Measurements from ENCODE around the gene PARP14.

The PARP14 gene

DNA sequence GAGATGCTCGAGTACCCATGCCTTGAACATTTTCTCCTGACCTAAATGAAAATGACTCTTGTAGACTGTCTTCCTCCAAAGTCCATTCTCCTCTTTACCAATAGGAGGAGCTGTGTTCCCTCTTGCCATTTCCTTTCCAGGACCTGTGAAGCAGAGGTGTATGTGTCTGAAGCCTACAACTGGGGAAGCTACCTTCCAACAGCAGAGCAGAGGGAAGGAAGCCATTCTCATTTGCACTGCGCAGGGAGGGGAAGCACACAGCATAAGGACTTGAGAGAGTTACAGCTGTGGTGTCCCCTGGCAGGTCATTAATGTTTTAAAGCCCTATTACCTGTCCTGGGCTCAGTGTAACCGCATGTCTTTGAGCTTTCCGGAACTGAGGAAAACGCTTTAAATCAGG, 74.3 kb downstream of the PARP14 start:
- Histone ChIP-seq H3K4me1 (ENCODE audit: low read length) (peaks cover 11% of the 10 kb centered on the region; the same call in 1 of the 2 replicates), H3K36me3 (replicated peaks; ENCODE audit: insufficient read depth, low read length) (no peaks in the 10 kb centered on the region), H2AFZ (ENCODE audit: low read length) (no peak overlapping the region), H3K9me2 (replicated peaks; ENCODE audit: insufficient read depth, low read length) (no peaks in the 10 kb centered on the region), H3K79me2 (ENCODE audit: low read length) (no peaks in the 10 kb centered on the region), H3K4me3 (ENCODE audit: low read length) (no peak overlapping the region), H3K27ac (ENCODE audit: low read length) (no peak overlapping the region), H3K4me2 (ENCODE audit: low read depth, low read length) (no peak overlapping the region), H3K9me3 (replicated peaks; ENCODE audit: insufficient read depth, low read length) (no peaks in the 10 kb centered on the region), H3F3A (ENCODE audit: insufficient read depth, low read length) (no peaks in the 10 kb centered on the region), H3K9ac (ENCODE audit: low read length) (no peak overlapping the region), H3K27me3 (replicated peaks; ENCODE audit: insufficient read depth, low read length) (no peaks in the 10 kb centered on the region), H4K20me1 (ENCODE audit: insufficient read depth, low read length) (no peaks in the 10 kb centered on the region)
- DNase-seq = peak; percentile 59
- no peak for TF ChIP-seq EZH2 (optimal IDR thresholded peaks at IDR 0.05; ENCODE audit: low read depth, low read length)
- TF ChIP-seq EZH2phosphoT487 (IDR thresholded peaks at IDR 0.05; ENCODE audit: low read length) = no peak
- TF ChIP-seq, protein P1, sequence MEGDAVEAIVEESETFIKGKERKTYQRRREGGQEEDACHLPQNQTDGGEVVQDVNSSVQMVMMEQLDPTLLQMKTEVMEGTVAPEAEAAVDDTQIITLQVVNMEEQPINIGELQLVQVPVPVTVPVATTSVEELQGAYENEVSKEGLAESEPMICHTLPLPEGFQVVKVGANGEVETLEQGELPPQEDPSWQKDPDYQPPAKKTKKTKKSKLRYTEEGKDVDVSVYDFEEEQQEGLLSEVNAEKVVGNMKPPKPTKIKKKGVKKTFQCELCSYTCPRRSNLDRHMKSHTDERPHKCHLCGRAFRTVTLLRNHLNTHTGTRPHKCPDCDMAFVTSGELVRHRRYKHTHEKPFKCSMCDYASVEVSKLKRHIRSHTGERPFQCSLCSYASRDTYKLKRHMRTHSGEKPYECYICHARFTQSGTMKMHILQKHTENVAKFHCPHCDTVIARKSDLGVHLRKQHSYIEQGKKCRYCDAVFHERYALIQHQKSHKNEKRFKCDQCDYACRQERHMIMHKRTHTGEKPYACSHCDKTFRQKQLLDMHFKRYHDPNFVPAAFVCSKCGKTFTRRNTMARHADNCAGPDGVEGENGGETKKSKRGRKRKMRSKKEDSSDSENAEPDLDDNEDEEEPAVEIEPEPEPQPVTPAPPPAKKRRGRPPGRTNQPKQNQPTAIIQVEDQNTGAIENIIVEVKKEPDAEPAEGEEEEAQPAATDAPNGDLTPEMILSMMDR (IDR thresholded peaks at IDR 0.05; ENCODE audit: low read length) = peak; percentile 94

DNA sequence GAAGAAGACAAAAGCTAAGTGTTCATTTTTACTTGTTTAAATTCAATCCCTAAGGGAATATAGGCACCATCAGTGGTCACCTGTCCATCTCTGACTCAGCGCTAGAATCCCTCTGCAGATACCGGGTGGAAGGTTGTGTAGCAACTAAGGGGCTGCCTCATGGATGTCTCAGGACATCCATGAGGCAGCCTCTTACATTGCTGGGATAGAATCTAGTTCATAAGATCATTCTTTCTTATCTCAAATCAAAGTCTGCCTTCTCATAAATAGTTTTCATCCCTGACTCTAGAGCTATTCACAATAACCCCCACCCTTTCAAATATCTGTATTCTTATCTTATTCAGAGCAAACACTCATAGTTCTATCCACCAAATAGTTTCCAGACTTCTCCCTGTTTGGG, 74.9 kb downstream of the PARP14 start:
- H3K27ac ChIP-seq (ENCODE audit: low read length) = no peak overlapping the region
- no peak overlapping the region for H3K9ac ChIP-seq (ENCODE audit: low read length)
- no peaks in the 10 kb centered on the region for H3K27me3 ChIP-seq (replicated peaks; ENCODE audit: insufficient read depth, low read length)
- H3K4me3 ChIP-seq (ENCODE audit: low read length) = no peak overlapping the region
- DNase-seq = no peak
- peaks cover 15% of the 10 kb centered on the region; the same call in 1 of the 2 replicates for H3K4me1 ChIP-seq (ENCODE audit: low read length)
- no peaks in the 10 kb centered on the region for H3K36me3 ChIP-seq (replicated peaks; ENCODE audit: insufficient read depth, low read length)
- H4K20me1 ChIP-seq (ENCODE audit: insufficient read depth, low read length) = no peaks in the 10 kb centered on the region
- no peak overlapping the region for H3K4me2 ChIP-seq (ENCODE audit: low read depth, low read length)
- H3K9me2 ChIP-seq (replicated peaks; ENCODE audit: insufficient read depth, low read length) = no peaks in the 10 kb centered on the region
- TF ChIP-seq EZH2phosphoT487 (IDR thresholded peaks at IDR 0.05; ENCODE audit: low read length) (no peak), EZH2 (optimal IDR thresholded peaks at IDR 0.05; ENCODE audit: low read depth, low read length) (no peak)
- TF ChIP-seq, protein P1 (IDR thresholded peaks at IDR 0.05; ENCODE audit: low read length) = no peak
- H2AFZ ChIP-seq (ENCODE audit: low read length) = no peak overlapping the region
- H3F3A ChIP-seq (ENCODE audit: insufficient read depth, low read length) = no peaks in the 10 kb centered on the region
- H3K9me3 ChIP-seq (replicated peaks; ENCODE audit: insufficient read depth, low read length) = no peaks in the 10 kb centered on the region
- no peaks in the 10 kb centered on the region for H3K79me2 ChIP-seq (ENCODE audit: low read length)

DNA sequence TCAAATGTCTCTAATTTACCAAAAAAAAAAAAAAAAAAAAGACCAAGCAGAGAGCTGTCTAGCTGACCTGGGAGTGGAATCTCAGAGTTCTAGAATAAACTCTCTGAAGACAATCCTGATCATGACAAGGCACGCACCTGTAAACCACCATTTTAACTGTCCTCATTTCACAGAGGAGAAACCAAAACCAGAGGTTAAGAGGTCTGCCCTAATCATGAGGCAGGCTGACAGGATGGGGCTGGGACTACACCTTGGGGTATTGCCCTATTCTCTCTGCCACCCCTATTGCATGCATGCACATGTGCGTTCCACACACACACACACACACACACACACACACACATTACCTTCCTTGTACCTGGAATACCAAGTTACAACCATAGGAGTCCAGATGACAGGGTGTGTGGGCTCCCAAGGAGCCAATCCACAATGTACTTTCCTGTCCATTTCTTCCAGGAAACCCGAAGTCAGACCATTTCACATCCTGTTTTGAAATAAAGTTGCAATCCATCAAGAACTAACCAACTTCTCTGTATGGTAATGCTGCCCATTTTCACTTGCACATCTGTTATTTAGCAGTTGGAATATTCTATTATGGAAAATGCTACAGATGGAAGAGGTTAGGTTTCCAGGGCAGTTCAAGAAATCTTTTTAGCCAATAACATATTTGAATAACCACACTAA, 78.4 kb downstream of the PARP14 start:
- H3K4me1 ChIP-seq (ENCODE audit: low read length) = peaks cover 15% of the 10 kb centered on the region; the same call in 1 of the 2 replicates
- DNase-seq = peak; percentile 70
- peak overlapping the region; percentile 26; the same call in 1 of the 2 replicates for H3K4me2 ChIP-seq (ENCODE audit: low read depth, low read length)
- peak overlapping the region; percentile 16; the same call in 1 of the 2 replicates for H2AFZ ChIP-seq (ENCODE audit: low read length)
- H3K4me3 ChIP-seq (ENCODE audit: low read length) = no peak overlapping the region
- H4K20me1 ChIP-seq (ENCODE audit: insufficient read depth, low read length) = no peaks in the 10 kb centered on the region
- H3K27me3 ChIP-seq (replicated peaks; ENCODE audit: insufficient read depth, low read length) = no peaks in the 10 kb centered on the region
- H3K9ac ChIP-seq (ENCODE audit: low read length) = no peak overlapping the region
- no peaks in the 10 kb centered on the region for H3K79me2 ChIP-seq (ENCODE audit: low read length)
- H3K27ac ChIP-seq (ENCODE audit: low read length) = peak overlapping the region; percentile 62; the same call in 1 of the 2 replicates
- H3K9me3 ChIP-seq (replicated peaks; ENCODE audit: insufficient read depth, low read length) = no peaks in the 10 kb centered on the region
- H3K36me3 ChIP-seq (replicated peaks; ENCODE audit: insufficient read depth, low read length) = no peaks in the 10 kb centered on the region
- no peaks in the 10 kb centered on the region for H3K9me2 ChIP-seq (replicated peaks; ENCODE audit: insufficient read depth, low read length)
- no peak for TF ChIP-seq EZH2 (optimal IDR thresholded peaks at IDR 0.05; ENCODE audit: low read depth, low read length)
- TF ChIP-seq, protein P1 (IDR thresholded peaks at IDR 0.05; ENCODE audit: low read length) = no peak
- no peak for TF ChIP-seq EZH2phosphoT487 (IDR thresholded peaks at IDR 0.05; ENCODE audit: low read length)
- no peaks in the 10 kb centered on the region for H3F3A ChIP-seq (ENCODE audit: insufficient read depth, low read length)
